Stomach smooth muscle (tissue), 2 donors: ENCODE measurements around the gene PRSS33.

Source experiments
- H3K27ac ChIP-seq: one replicate; pipeline ENCODE4 v1.7.0; 2013; ENCODE audit warnings: mild to moderate bottlenecking, low read length, inconsistent platforms
- H3K27me3 ChIP-seq, 2 donors: one replicate each; pipeline ENCODE4 v1.7.0; 2013; ENCODE audit warnings: low read length in 2 of 2; ENCODE audit not compliant: insufficient read depth in 2 of 2, control insufficient read depth in 1 of 2
- H3K36me3 ChIP-seq, 2 donors: one replicate each; pipeline ENCODE4 v1.7.0; 2013; ENCODE audit warnings: low read length in 2 of 2; ENCODE audit not compliant: control insufficient read depth in 2 of 2, insufficient read depth in 2 of 2
- H3K4me1 ChIP-seq: one replicate; pipeline ENCODE4 v1.7.0; 2013; ENCODE audit warnings: low read length; ENCODE audit not compliant: control insufficient read depth, insufficient read depth
- H3K4me3 ChIP-seq, 2 donors: one replicate each; pipeline ENCODE4 v1.7.0; 2013; ENCODE audit warnings: low read length in 2 of 2
- H3K9ac ChIP-seq, 2 donors: one replicate each; pipeline ENCODE4 v1.7.0; 2013; ENCODE audit warnings: low read length in 2 of 2, mild to moderate bottlenecking in 1 of 2
- H3K9me3 ChIP-seq, 2 donors: one replicate each; pipeline ENCODE4 v1.7.0; 2013; ENCODE audit warnings: low read length in 2 of 2; ENCODE audit not compliant: control insufficient read depth in 2 of 2
- donor health status: healthy.
- donor health status: Pancreatic carcinoma.

PRSS33 gene, protein sequence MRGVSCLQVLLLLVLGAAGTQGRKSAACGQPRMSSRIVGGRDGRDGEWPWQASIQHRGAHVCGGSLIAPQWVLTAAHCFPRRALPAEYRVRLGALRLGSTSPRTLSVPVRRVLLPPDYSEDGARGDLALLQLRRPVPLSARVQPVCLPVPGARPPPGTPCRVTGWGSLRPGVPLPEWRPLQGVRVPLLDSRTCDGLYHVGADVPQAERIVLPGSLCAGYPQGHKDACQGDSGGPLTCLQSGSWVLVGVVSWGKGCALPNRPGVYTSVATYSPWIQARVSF

DNA sequence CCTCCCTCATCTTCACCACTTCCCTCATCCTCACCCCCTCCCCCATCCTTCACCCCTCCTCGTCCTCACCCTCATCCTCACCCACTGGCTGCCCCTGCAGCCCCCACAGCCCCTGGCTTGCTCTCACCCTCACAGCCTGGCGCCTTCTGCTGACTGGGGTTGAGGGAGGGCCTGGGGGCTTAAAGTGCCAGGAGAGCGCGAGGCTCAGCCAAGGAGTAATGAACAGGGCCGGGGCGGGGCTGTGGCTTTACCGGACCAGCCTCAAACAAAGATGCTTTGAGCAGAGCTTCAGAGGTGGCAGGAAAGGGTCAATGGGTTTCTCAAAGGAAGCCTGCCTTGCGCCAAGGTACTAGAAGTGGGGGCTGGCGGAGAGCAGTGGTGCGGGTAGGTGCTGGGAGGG lies at the start of gene PRSS33:
TSS of gene PRSS33 (minus strand) at position 155 of the 400 bp plus-strand sequence. CDS start 1,013 bp downstream, outside the sequence.
- H3K4me1 ChIP-seq = peaks cover 7% of the 10 kb centered on the region
- H3K36me3 ChIP-seq = no peaks in the 10 kb centered on the region
- no peak within 1 kb of the TSS for H3K9ac ChIP-seq
- no peak within 1 kb of the TSS for H3K4me3 ChIP-seq
- H3K27ac ChIP-seq = no peak within 1 kb of the TSS
- no peaks in the 10 kb centered on the region for H3K9me3 ChIP-seq
- H3K27me3 ChIP-seq = peaks cover 40 to 48% of the 10 kb centered on the region in 2 donors

DNA sequence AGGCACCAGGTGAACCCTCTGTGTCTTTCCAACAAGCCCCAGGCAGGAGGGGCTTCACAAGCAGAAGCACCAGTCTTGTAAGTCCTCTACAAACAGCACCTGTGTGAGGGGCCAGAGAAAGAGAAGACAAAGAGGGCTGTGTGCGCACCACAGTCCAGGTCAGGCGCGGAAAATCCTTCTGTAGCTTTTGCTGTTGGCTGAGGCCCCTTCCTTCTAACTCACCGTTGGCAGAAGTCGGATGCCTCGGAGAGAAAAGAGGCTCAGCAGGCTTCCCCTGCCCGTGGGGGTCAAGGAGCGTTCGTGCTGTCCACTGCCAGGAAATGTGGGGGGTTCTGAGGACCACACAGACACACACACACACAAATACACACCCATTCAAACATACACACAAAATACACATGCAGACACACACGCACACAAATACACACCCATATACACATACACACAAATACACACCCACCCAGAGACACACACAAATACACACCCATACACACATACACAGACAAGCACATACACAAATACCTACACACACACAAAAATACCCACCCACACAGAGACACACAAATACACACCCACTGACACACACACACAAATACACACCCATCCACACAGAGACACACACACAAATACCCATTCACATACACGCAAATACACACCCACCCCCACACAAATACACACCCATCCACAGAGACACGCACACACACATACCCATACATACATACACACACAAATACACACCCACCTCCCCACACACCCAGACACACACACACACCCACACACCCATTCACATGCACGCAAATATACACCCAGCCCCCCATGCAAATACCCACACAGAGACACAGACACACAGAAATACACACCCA lies 49.5 kb upstream of the PRSS33 start:
- Histone ChIP-seq H3K9ac (no peak overlapping the region), H3K27me3 (peaks cover 21 to 28% of the 10 kb centered on the region in 2 donors), H3K4me3 (no peak overlapping the region), H3K27ac (no peak overlapping the region), H3K4me1 (peaks cover 2% of the 10 kb centered on the region), H3K9me3 (no peaks in the 10 kb centered on the region), H3K36me3 (no peaks in the 10 kb centered on the region)

DNA sequence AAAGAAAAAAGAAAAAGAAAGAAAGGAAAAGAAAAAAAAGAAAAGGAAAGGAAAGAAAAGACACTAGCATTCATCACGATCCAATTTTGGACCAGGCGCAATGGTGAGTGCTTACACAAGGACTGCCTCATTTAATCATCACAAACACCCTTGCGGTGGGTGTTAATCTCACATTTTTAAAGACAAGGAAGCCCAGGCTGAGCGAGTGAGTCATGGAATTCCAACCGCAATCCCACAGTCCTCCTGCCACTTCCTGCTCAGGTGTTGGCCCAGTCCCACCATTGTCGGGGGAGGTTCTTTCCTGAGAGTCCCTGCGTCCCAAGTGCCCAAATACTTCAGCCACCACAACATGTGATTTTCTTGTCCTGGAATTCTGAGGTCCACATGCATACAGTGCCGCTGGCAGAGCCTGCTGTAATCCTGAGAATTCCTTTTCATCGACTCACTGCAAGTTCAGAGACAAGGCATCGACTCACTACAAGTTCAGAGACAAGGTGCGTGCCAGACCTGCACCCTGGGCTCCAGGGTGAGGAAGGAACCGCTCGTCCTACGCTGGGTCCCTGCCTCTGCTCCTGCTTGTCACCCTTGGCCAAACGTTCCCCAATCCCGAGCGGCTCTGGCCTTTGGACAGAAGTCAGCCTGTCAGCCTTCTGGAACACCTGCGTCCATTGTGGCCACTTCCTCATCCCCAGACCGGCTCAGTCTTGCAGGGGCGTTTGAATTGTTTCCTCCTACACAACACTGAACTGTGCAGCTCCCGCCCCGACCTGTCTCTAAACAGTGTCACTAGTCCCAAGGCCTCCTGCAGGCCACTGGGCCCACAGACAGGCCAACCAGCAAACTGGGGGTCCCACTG lies 48.5 kb upstream of the PRSS33 start:
- Histone ChIP-seq H3K4me3 (no peak overlapping the region), H3K36me3 (no peaks in the 10 kb centered on the region), H3K27me3 (peaks cover 22 to 35% of the 10 kb centered on the region in 2 donors), H3K9ac (no peak overlapping the region), H3K27ac (no peak overlapping the region), H3K4me1 (peaks cover 2% of the 10 kb centered on the region), H3K9me3 (no peaks in the 10 kb centered on the region)

DNA sequence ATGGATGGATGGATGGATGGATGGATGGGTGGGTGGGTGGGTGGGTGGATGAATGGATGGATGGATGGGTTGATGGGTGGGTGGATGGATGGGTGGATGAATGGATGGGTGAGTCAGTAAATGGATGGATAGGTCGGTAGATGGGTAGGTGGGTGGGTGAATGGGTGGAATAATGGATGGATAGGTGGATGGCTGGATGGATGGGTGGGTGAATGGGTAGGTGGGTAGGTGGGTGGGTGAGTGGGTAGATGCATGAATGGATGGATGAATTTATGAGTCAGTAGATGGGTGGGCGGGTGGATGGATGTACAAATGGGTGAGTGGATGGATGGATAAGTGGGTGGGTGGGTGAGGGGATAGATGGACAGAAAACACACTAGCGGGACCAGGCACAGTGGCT lies 47.6 kb upstream of the PRSS33 start:
- H3K27ac ChIP-seq = no peak overlapping the region
- H3K4me3 ChIP-seq = no peak overlapping the region
- no peaks in the 10 kb centered on the region for H3K36me3 ChIP-seq
- no peaks in the 10 kb centered on the region for H3K9me3 ChIP-seq
- H3K9ac ChIP-seq = no peak overlapping the region
- H3K27me3 ChIP-seq = peaks cover 27 to 37% of the 10 kb centered on the region in 2 donors
- H3K4me1 ChIP-seq = peaks cover 2% of the 10 kb centered on the region

DNA sequence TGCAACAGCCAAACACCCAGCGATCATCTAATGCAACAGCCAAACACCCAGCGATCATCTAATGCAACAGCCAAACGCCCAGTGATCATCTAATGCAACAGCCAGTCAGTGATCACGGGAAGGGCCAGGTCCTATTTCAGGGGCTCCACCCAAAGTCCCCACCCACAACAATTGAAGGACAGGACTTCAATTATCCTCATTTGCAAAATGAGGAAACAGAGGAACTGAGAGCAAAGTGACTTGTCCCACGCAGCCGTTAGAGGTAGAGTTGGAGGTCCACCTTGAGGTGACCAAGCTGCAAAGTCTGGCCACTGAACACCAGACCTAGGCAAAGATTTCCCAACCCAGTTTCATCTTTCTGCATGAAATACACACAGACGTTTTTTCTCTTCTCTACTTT lies 46.4 kb upstream of the PRSS33 start:
- Histone ChIP-seq H3K4me1 (no peaks in the 10 kb centered on the region), H3K9ac (no peak overlapping the region), H3K36me3 (no peaks in the 10 kb centered on the region), H3K9me3 (no peaks in the 10 kb centered on the region), H3K27me3 (peaks cover 28 to 37% of the 10 kb centered on the region in 2 donors), H3K27ac (no peak overlapping the region), H3K4me3 (no peak overlapping the region)

DNA sequence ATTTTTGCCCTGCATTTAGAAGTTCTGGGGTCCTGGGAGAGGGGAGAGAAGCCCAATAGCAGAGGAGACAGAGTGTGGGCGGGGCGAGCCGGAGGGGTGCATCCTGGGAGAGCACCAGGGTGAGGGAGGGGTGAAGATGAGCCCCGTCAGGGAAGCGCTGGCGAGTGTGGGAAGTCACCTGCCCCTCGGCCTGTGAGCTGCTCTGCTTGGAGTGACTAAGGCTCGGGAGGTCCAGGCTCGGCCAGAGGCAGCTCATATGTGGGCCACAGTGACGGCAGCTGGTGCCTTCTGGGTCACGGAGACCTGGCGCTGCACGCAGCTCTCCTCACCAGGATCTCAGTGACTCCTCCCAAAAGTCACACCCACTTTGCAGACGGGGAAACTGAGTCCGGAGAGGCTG lies 43.8 kb upstream of the PRSS33 start:
- Histone ChIP-seq H3K27me3 (peaks cover 19 to 26% of the 10 kb centered on the region in 2 donors), H3K27ac (no peak overlapping the region), H3K4me1 (no peaks in the 10 kb centered on the region), H3K4me3 (no peak overlapping the region), H3K9me3 (no peaks in the 10 kb centered on the region), H3K9ac (no peak overlapping the region), H3K36me3 (no peaks in the 10 kb centered on the region)

DNA sequence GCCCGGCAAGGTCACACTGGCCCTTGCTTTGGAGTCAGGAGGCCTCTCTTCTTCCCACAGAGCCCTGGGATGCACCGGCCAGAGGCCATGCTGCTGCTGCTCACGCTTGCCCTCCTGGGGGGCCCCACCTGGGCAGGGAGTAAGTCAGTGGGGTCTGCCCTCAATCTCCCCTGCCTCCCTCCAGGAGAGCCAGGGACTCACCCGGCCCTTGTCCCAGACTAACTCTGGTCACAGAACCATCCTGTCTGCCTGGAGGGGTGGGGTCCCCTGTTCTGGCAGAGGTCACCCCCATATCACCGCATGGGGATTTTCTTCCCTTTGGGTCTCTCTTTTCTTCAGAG lies 43.0 kb upstream of the PRSS33 start:
- Histone ChIP-seq H3K9ac (no peak overlapping the region), H3K4me3 (no peak overlapping the region), H3K9me3 (no peaks in the 10 kb centered on the region), H3K27me3 (peaks cover 16 to 21% of the 10 kb centered on the region in 2 donors), H3K4me1 (no peaks in the 10 kb centered on the region), H3K36me3 (no peaks in the 10 kb centered on the region), H3K27ac (no peak overlapping the region)

DNA sequence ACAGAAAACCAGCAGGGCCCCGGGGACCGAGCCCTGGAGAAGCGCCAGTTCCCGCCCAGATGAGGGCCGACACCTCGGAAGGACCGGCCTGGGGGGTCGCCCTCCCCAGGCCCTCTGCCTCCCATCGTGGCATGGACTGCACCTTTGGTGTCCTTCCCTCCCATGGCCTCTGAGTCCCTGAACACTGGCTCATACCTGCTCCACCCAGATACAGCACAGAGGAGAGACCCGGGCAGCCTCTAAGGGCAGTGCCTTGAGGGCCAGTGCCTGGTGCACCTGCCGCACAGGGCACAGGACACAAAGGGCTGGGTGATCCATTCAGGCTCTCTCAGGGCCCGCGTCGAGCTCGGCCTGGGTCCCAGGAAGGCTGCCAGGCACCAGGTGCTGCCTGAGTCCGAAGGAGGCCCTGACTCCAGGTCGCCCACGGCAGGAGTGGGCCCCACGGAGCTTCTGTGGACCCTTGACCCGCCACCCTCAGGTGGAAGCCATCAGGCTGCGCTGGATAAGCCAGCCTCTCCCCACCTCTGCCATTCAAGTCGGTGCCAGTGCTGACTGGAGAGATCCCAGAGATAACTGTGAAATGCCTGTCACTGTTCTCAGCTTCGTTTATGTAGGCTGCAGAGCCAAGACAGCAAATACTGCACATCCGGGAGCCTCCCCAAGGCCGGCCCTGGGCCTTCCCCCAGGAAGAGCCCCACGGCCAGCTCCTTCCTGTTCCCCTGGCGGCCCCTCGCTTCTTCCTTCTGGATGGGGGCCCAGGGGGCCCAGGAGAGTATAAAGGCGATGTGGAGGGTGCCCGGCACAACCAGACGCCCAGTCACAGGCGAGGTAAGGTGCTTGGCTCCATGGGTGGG lies 42.4 kb upstream of the PRSS33 start, which contains the start of gene ZG16B:
TSS of gene ZG16B (plus strand) at position 803 of the 854 bp plus-strand sequence. CDS start 139 bp downstream, outside the sequence.
- H3K4me3 ChIP-seq = no peak within 1 kb of the TSS
- H3K27ac ChIP-seq = no peak within 1 kb of the TSS
- no peak within 1 kb of the TSS for H3K9ac ChIP-seq
- no peaks in the 10 kb centered on the region for H3K4me1 ChIP-seq
- H3K27me3 ChIP-seq = peaks cover 16 to 21% of the 10 kb centered on the region in 2 donors
- no peaks in the 10 kb centered on the region for H3K9me3 ChIP-seq
- H3K36me3 ChIP-seq = no peaks in the 10 kb centered on the region

DNA sequence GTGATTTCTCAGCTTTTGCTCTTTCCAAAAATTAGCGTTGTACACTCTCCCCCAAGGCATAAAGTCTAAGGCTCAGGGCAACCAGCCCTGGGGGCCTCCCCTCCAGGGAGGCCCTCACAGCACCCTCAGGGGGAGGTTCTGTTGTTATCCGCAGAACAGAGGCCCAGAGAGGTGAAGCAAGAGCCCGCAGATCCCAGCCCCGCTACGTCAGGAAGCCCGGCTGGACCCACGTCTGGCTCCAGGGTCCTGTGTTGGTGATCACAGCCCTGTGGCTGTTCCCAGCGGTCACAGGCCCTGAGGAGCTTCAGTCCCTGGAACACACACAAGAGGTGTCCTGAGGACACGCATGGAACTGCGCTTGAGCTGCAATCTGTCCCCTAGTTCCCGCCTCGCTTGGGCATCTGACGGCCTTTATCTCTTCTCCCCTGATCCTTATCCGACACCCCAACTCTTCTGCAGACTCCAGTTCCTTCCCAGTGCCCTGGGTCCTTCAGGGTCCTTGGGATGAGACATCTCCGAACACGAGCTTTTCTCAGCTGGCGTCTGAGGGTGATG lies 41.6 kb upstream of the PRSS33 start:
- Histone ChIP-seq H3K27ac (no peak overlapping the region), H3K9ac (no peak overlapping the region), H3K9me3 (no peaks in the 10 kb centered on the region), H3K4me1 (no peaks in the 10 kb centered on the region), H3K4me3 (no peak overlapping the region), H3K27me3 (peaks cover 16 to 21% of the 10 kb centered on the region in 2 donors), H3K36me3 (no peaks in the 10 kb centered on the region)
